Pulmonary artery endothelial cell (primary cell): Measurements from ENCODE around the gene LRFN2. TPM values are rescaled to one million over a fixed set of nuclear protein-coding genes. Genes with fewer than 3 reads are reported as not detected.

ENCODE experiments used
- DNase-seq: peaks from one replicate; pipeline ENCODE4 v3.0.0-alpha.2; 2011; ENCODE audit warnings: low read depth, low spot score
- total RNA-seq: library from RNA; depleted of rRNA; stranded (reverse); fragments of >200 nt; gene quantifications from 2 replicates; pipeline ENCODE4 v1.2.3, GENCODE V29; 2014

LRFN2 gene
- total RNA-seq, 1 donor from 2014 or later: not detected

GRCh38 chr6:40477246-40478126 is 109.7 kb downstream of the LRFN2 start:
- DNase-seq: no peak

GRCh38 chr6:40476673-40477072 is 110.5 kb downstream of the LRFN2 start:
- no peak for DNase-seq

- DNase-seq: no peak
These were observed 112.2 kb downstream of the LRFN2 start for GRCh38 chr6:40474937-40475336.

- no peak for DNase-seq
These were observed 114.1 kb downstream of the LRFN2 start for GRCh38 chr6:40473026-40473425.

GRCh38 chr6:40472353-40472752 is 114.8 kb downstream of the LRFN2 start:
- no peak for DNase-seq

- no peak for DNase-seq
These were observed 115.9 kb downstream of the LRFN2 start for GRCh38 chr6:40471243-40471642.

- no peak for DNase-seq
These were observed 117.8 kb downstream of the LRFN2 start for GRCh38 chr6:40469323-40469722.

GRCh38 chr6:40466986-40467539 is 120.1 kb downstream of the LRFN2 start:
- DNase-seq: no peak

GRCh38 chr6:40461643-40462042 is 125.5 kb downstream of the LRFN2 start:
- no peak for DNase-seq

- no peak for DNase-seq
These were observed 126.8 kb downstream of the LRFN2 start for GRCh38 chr6:40460380-40460779.

GRCh38 chr6:40457261-40457660 is 129.9 kb downstream of the LRFN2 start:
- no peak for DNase-seq

GRCh38 chr6:40456390-40457013 is 130.7 kb downstream of the LRFN2 start:
- no peak for DNase-seq

GRCh38 chr6:40455686-40456389 is 131.3 kb downstream of the LRFN2 start:
- DNase-seq: no peak

- no peak for DNase-seq
These were observed 136.7 kb downstream of the LRFN2 start for GRCh38 chr6:40450483-40450882.

- DNase-seq: no peak
These were observed 142.4 kb downstream of the LRFN2 start for GRCh38 chr6:40444811-40445210.

- DNase-seq: no peak
These were observed 142.9 kb downstream of the LRFN2 start for GRCh38 chr6:40444312-40444711.

- DNase-seq: no peak
These were observed 143.3 kb downstream of the LRFN2 start for GRCh38 chr6:40443842-40444241.

GRCh38 chr6:40442591-40442990 is 144.6 kb downstream of the LRFN2 start:
- no peak for DNase-seq

- DNase-seq: no peak
These were observed 146.0 kb downstream of the LRFN2 start for GRCh38 chr6:40441150-40441549.

- DNase-seq: no peak
These were observed 147.1 kb downstream of the LRFN2 start for GRCh38 chr6:40440053-40440452.

GRCh38 chr6:40439026-40439800 is 148.0 kb downstream of the LRFN2 start:
- no peak for DNase-seq
